Measurements from ENCODE around the gene WSB1. TPM values are rescaled to one million over a fixed set of nuclear protein-coding genes. Genes with fewer than 3 reads are reported as not detected.

WSB1 gene
- total and polyA plus RNA-seq, 10 of the 15 experiments (the other 5 are each of a cell fraction or from before 2014, with no cell fraction given): 26.6 to 458 (median 101) TPM

GRCh38 chr17:27322026-27322425 is 28.1 kb downstream of the WSB1 start:
- Histone ChIP-seq H3K4me2 (ENCODE audit: control insufficient read depth, insufficient read depth) (no peak overlapping the region), H3K9ac (ENCODE audit: control insufficient read depth, insufficient read depth, low read length) (no peak overlapping the region), H3K27ac (ENCODE audit: control insufficient read depth, insufficient read depth) (no peak overlapping the region), H3K4me3 (no peak overlapping the region), H3K9me3 (replicated peaks; ENCODE audit: control insufficient read depth, insufficient read depth, low read length) (no peaks in the 10 kb centered on the region), H3K36me3 (ENCODE audit: control insufficient read depth in 2 of 2, insufficient read depth in 2 of 2, low read length in 1 of 2) (peaks cover 2 to 3% of the 10 kb centered on the region in 2 experiments; a peak in 2 of 4 replicates), H4K20me1 (ENCODE audit: control insufficient read depth, insufficient read depth) (no peaks in the 10 kb centered on the region), H2AFZ (ENCODE audit: control insufficient read depth, low read depth, low read length) (no peak overlapping the region), H3K27me3 (replicated peaks in 1 of 2; ENCODE audit: control insufficient read depth in 2 of 2, insufficient read depth in 2 of 2, low read length in 1 of 2) (no peaks in the 10 kb centered on the region), H3K4me1 (ENCODE audit: control insufficient read depth, insufficient read depth, low read length) (no peaks in the 10 kb centered on the region), H3K79me2 (ENCODE audit: control insufficient read depth, insufficient read depth, low read length) (no peaks in the 10 kb centered on the region)
- in situ Hi-C loops (cut with MboI): no loop called here
- ATAC-seq: no peak
- 58% methylated on average over 1 of the region's 1 CpG for WGBS (ENCODE audit: insufficient coverage, insufficient replicate concordance, low lambda C conversion rate, missing lambda C conversion rate)
- no peak for FAIRE-seq
- RAD21 ChIA-PET (ENCODE audit: unreplicated experiment): interaction anchor here (0.9 kb wide), 1 partner anchor 83 kb away, joined by 3 read pairs; no protein-coding TSS in a partner anchor
- no peak for TF ChIP-seq HDGF (IDR thresholded peaks at IDR 0.05)
- TF ChIP-seq SIX5 (IDR thresholded peaks at IDR 0.05; ENCODE audit: low read depth, low read length, severe bottlenecking): no peak
- no peak for TF ChIP-seq FOXM1 (IDR thresholded peaks at IDR 0.05; ENCODE audit: low read depth, low read length)
- no peak for TF ChIP-seq ELK1 (IDR thresholded peaks at IDR 0.05; ENCODE audit: low read depth, low read length)
- POLR2A ChIA-PET: no interaction called here
- intact Hi-C loops (cut with micrococcal nuclease; ENCODE audit: unreplicated experiment): no loop called here
- CTCF ChIA-PET: interaction anchor here (1.9 kb wide), 1 partner anchor 11 kb away, joined by 4 read pairs; no protein-coding TSS in a partner anchor
- no TSS peak for BruUV-seq (replicated peaks)
- SMC1A ChIA-PET (ENCODE audit: uncharacterized antibody, unreplicated experiment): interaction anchor here (2.0 kb wide), 1 partner anchor 27 kb away, joined by 4 read pairs; no protein-coding TSS in a partner anchor
- no peak for DNase-seq (ENCODE audit: low read depth, low spot score)

Measured in GM12878 (cell line).